HG03280 (cell line): Measurements from ENCODE around the gene VCAN.

Experiments used
- ATAC-seq: cut with Tn5 transposase; IDR thresholded peaks from one replicate; pipeline ENCODE4 v1.9.1; 2021; ENCODE audit warnings: mild to moderate bottlenecking, moderate library complexity; ENCODE audit not compliant: unreplicated experiment

The VCAN gene

GRCh38 chr5:83467371-83468035 lies 4.0 kb upstream of the VCAN start:
- ATAC-seq, result no peak

GRCh38 chr5:83469075-83469474 lies 2.5 kb upstream of the VCAN start:
- no peak for ATAC-seq

- no peak for ATAC-seq
These were observed 779 bp upstream of the VCAN start for GRCh38 chr5:83470526-83471404.

GRCh38 chr5:83472213-83472507 lies 616 bp downstream of the VCAN start:
- no peak for ATAC-seq

- peak; percentile 50 for ATAC-seq
These were observed 1.2 kb downstream of the VCAN start for GRCh38 chr5:83472508-83473345.

- peak; percentile 68 for ATAC-seq
These were observed 2.0 kb downstream of the VCAN start for GRCh38 chr5:83473346-83474160.

GRCh38 chr5:83474161-83474796 lies 2.7 kb downstream of the VCAN start:
- no peak for ATAC-seq

- ATAC-seq, result no peak
These were observed 3.4 kb downstream of the VCAN start for GRCh38 chr5:83474991-83475390.

GRCh38 chr5:83475391-83475863 lies 3.9 kb downstream of the VCAN start:
- ATAC-seq, result no peak

- no peak for ATAC-seq
These were observed 4.6 kb downstream of the VCAN start for GRCh38 chr5:83475935-83476814.

GRCh38 chr5:83482961-83483360 lies 11.4 kb downstream of the VCAN start:
- ATAC-seq, result no peak

- no peak for ATAC-seq
These were observed 12.8 kb downstream of the VCAN start for GRCh38 chr5:83484294-83484693.

- ATAC-seq, result no peak
These were observed 14.3 kb downstream of the VCAN start for GRCh38 chr5:83485842-83486241.

- ATAC-seq, result no peak
These were observed 15.6 kb downstream of the VCAN start for GRCh38 chr5:83487155-83487554.

GRCh38 chr5:83488271-83488670 lies 16.7 kb downstream of the VCAN start:
- no peak for ATAC-seq

GRCh38 chr5:83488821-83489220 lies 17.3 kb downstream of the VCAN start:
- no peak for ATAC-seq

GRCh38 chr5:83490203-83490602 lies 18.7 kb downstream of the VCAN start:
- no peak for ATAC-seq

- no peak for ATAC-seq
These were observed 20.8 kb downstream of the VCAN start for GRCh38 chr5:83492331-83492730.

- ATAC-seq, result no peak
These were observed 22.1 kb downstream of the VCAN start for GRCh38 chr5:83493644-83494043.
